Adrenal gland (tissue), 12 donors: ENCODE measurements around the gene MRPL51. TPM values are rescaled to one million over a fixed set of nuclear protein-coding genes. Genes with fewer than 3 reads are reported as not detected.

Experiments
- DNase-seq, 7 donors: peaks; one replicate each; pipeline ENCODE4 v3.0.0-alpha.2; 2019 to 2020
- H3K27ac ChIP-seq, 5 donors: fragments of 200-600 bp; sonication (generic) in 4 of 5; 1 replicate in 3 of 5; 2 replicates in 2 of 5; pipeline versions ENCODE4 v1.5.1 to v1.8.0; 2016 to 2020; ENCODE audit warnings: mild to moderate bottlenecking in 1 of 5
- H3K27me3 ChIP-seq: fragments of 200-600 bp; 2 replicates; pipeline ENCODE4 v1.8.0; 2021
- H3K36me3 ChIP-seq, 2 donors: fragments of 200-600 bp; replicated peaks in 1 of 2; 1 replicate in 1 of 2; 2 replicates in 1 of 2; pipeline versions ENCODE4 v1.5.1 to v1.8.0; 2018 to 2022
- H3K4me1 ChIP-seq, 2 donors: fragments of 200-600 bp; replicated peaks in 1 of 2; 1 replicate in 1 of 2; 2 replicates in 1 of 2; pipeline versions ENCODE4 v1.5.1 to v1.8.0; 2018 to 2021
- H3K4me3 ChIP-seq, 4 donors: fragments of 200-600 bp; sonication (generic) in 3 of 4; one replicate each; pipeline ENCODE4 v1.5.1; 2016 to 2018
- H3K9me3 ChIP-seq, 3 donors: fragments of 200-600 bp; sonication (generic) in 1 of 3; replicated peaks in 1 of 3; 1 replicate in 2 of 3; 2 replicates in 1 of 3; pipeline versions ENCODE4 v1.5.1 to v1.8.0; 2016 to 2021
- POLR2A ChIP-seq, 2 donors: fragments of 450-650 bp; IDR thresholded peaks; one replicate each; pipeline ENCODE4 v1.6.1; 2017; ENCODE audit warnings: antibody characterized with exemption in 2 of 2, mild to moderate bottlenecking in 2 of 2, moderate library complexity in 1 of 2
- WGBS, 4 donors: extraction: QIAGEN DNeasy Blood & Tissue Kit in 2 of 4; methylation state at CpG; one replicate each; pipeline versions ENCODE4 v1.1.5 to v1.1.7; 2013 to 2017; 5-methylcytosine and 5-hydroxymethylcytosine counted together
- intact Hi-C, 2 donors: fragments of 100-400 bp; cut with DNase I; formaldehyde crosslinking; loops; one replicate each; pipeline versions ENCODE4 v1.14.1 to v1.15.0; 2022 to 2023
- polyA plus RNA-seq, 3 donors: library from polyadenylated mRNA; stranded (reverse); fragments of 200-250 nt in 2 of 3; fragments of 350-450 nt in 1 of 3; fragmentation: Illumina TruSeq in 1 of 3; extraction: RNeasy Lipid Tissue Mini Kit (QIAGEN cat#74804) in 1 of 3; gene quantifications; one replicate each; pipeline ENCODE4 v1.2.3, GENCODE V29; 2013 to 2014
- total RNA-seq, 9 donors: library from RNA; depleted of rRNA in 4 of 9; stranded (reverse); fragments of >200 nt in 4 of 9; fragments of 120-200 nt in 1 of 9; fragmentation: NEBNext Ultra II Directional in 1 of 9; extraction: Animal tissue kit (Norgen Biotek cat#: 25700) in 1 of 9; gene quantifications; one replicate each; pipeline versions ENCODE4 v1.1.0 to v1.2.4, GENCODE V29; 2013 to 2023
- TF ChIP-seq, protein P1 (sequence below), 6 experiments: fragments of 450-650 bp in 4 of 6; fragments of 200-600 bp in 2 of 6; sonication (generic) in 1 of 6; IDR thresholded peaks; 1 replicate in 5 of 6; 2 replicates in 1 of 6; pipeline versions ENCODE4 v1.5.1 to v1.8.0; 2016 to 2021; ENCODE audit warnings: antibody characterized with exemption in 6 of 6, mild to moderate bottlenecking in 2 of 6, moderate library complexity in 1 of 6
- donor health status: healthy with polysubstance abuse.
- donor health status: Bipolar disorder and iron deficiency.
- donor health status: DM: yes; HTN: yes; CAD: no.
- donor health status: DM: no; HTN: no; CAD: no.
- donor health status: DM: no; HTN: no; CAD: no.
- donor health status: DM: yes; HTN: yes; CAD: no.

Gene MRPL51
- total and polyA plus RNA-seq, 12 donors, result 64.7 to 280 (median 143) TPM

DNA sequence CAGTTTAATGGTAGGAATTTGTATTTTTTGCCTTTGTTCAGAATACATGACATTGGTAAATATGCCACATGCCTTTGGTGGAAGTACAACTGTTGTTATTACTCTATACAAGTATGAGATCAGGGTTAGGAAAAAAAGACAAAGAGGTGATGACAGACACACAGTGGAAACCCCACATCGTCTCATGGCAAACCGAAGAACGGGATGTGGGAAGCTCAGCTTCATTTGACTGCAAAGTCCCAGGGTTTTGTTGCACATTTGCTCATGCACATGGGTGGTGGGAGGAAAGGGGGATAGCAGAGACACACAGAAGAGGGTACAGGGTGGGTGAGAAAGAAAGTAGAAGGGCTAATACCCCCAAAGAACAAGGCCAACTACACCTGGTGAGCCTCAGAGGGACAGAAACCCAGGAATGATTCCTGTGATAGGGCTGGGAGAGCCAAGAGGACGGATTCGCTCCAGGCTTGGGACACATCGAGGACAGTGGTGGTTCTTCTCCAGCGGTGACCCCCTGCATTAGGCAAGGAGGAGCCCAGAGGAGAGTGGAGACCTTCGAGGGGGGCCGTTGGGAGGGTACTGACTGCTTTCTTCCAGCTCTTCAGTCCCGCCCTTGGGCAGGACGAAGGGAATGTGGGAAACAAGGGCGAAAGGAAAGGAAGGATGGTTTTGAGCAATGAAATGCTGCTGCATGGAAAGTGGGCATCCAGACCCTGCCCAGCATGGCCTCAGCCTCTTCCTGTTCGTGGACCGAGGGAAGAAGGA lies 30.6 kb downstream of the MRPL51 start:
- peak overlapping the region in 2 of 5 donors; percentile 45 to 57 for H3K27ac ChIP-seq
- DNase-seq, result no peak

GRCh38 chr12:6461401-6462233 lies 31.4 kb downstream of the MRPL51 start:
- DNase-seq, result peak in 6 of 7 donors; percentile 40 to 79 (median 62)
- H3K9me3 ChIP-seq, result no peaks in the 10 kb centered on the region
- H3K4me1 ChIP-seq, result no peaks in the 10 kb centered on the region
- peak overlapping the region in 2 of 5 donors; percentile 45 to 57 for H3K27ac ChIP-seq
- peaks cover 0 to 94% of the 10 kb centered on the region in 2 donors for H3K36me3 ChIP-seq
- H3K4me3 ChIP-seq, result no peak overlapping the region
- WGBS, 4 donors, result 71 to 82% (median 72%) methylated on average over 15 of the region's 15 CpGs
- intact Hi-C loops, result loop anchor here (5.0 to 10.0 kb wide), 3 partner anchors 34 to 137 kb away; no protein-coding TSS in a partner anchor
- TF ChIP-seq POLR2A (IDR thresholded peaks at IDR 0.05), result no peak
- TF ChIP-seq, protein P1, sequence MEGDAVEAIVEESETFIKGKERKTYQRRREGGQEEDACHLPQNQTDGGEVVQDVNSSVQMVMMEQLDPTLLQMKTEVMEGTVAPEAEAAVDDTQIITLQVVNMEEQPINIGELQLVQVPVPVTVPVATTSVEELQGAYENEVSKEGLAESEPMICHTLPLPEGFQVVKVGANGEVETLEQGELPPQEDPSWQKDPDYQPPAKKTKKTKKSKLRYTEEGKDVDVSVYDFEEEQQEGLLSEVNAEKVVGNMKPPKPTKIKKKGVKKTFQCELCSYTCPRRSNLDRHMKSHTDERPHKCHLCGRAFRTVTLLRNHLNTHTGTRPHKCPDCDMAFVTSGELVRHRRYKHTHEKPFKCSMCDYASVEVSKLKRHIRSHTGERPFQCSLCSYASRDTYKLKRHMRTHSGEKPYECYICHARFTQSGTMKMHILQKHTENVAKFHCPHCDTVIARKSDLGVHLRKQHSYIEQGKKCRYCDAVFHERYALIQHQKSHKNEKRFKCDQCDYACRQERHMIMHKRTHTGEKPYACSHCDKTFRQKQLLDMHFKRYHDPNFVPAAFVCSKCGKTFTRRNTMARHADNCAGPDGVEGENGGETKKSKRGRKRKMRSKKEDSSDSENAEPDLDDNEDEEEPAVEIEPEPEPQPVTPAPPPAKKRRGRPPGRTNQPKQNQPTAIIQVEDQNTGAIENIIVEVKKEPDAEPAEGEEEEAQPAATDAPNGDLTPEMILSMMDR (IDR thresholded peaks at IDR 0.05), result no peak
- H3K27me3 ChIP-seq, result no peaks in the 10 kb centered on the region

More for the DNA sequence above, 30.6 kb downstream of the MRPL51 start:
- Histone ChIP-seq H3K36me3 (peaks cover 0 to 87% of the 10 kb centered on the region in 2 donors), H3K4me3 (no peak overlapping the region), H3K4me1 (no peaks in the 10 kb centered on the region), H3K27me3 (no peaks in the 10 kb centered on the region), H3K9me3 (no peaks in the 10 kb centered on the region)
- WGBS, 4 donors, result 88 to 89% (median 88%) methylated on average over 14 of the region's 14 CpGs
- intact Hi-C loops, result loop anchor here (5.0 to 10.0 kb wide), 3 partner anchors 35 to 138 kb away; no protein-coding TSS in a partner anchor
- TF ChIP-seq, protein P1 (IDR thresholded peaks at IDR 0.05), result no peak
- no peak for TF ChIP-seq POLR2A (IDR thresholded peaks at IDR 0.05)

GRCh38 chr12:6460751-6461371 lies 32.2 kb downstream of the MRPL51 start:
- H3K4me3 ChIP-seq, result no peak overlapping the region
- no peaks in the 10 kb centered on the region for H3K4me1 ChIP-seq
- H3K27ac ChIP-seq, result peak overlapping the region in 2 of 5 donors; percentile 7 to 57
- H3K9me3 ChIP-seq, result no peaks in the 10 kb centered on the region
- no peak for DNase-seq
- 74 to 94% (median 77%) methylated on average over 4 to 10 of the region's 10 CpGs for WGBS, 4 donors
- intact Hi-C loops, result loop anchor here (5.0 to 10.0 kb wide), 3 partner anchors 34 to 136 kb away; no protein-coding TSS in a partner anchor
- TF ChIP-seq POLR2A (IDR thresholded peaks at IDR 0.05), result no peak
- TF ChIP-seq, protein P1 (IDR thresholded peaks at IDR 0.05), result no peak
- H3K36me3 ChIP-seq, result peaks cover 0 to 87% of the 10 kb centered on the region in 2 donors
- no peaks in the 10 kb centered on the region for H3K27me3 ChIP-seq

GRCh38 chr12:6459004-6459337 lies 34.1 kb downstream of the MRPL51 start:
- intact Hi-C loops, result no loop called here
- Histone ChIP-seq H3K27me3 (no peaks in the 10 kb centered on the region), H3K4me1 (no peaks in the 10 kb centered on the region), H3K27ac (no peak overlapping the region), H3K4me3 (no peak overlapping the region), H3K36me3 (peaks cover 0 to 84% of the 10 kb centered on the region in 2 donors), H3K9me3 (no peaks in the 10 kb centered on the region)
- 92 to 100% (median 97%) methylated on average over 2 of the region's 2 CpGs for WGBS, 4 donors
- no peak for DNase-seq
- no peak for TF ChIP-seq POLR2A (IDR thresholded peaks at IDR 0.05)
- TF ChIP-seq, protein P1 (IDR thresholded peaks at IDR 0.05), result no peak
